Measurements from ENCODE around the gene HSPB7.

- no peak for TF ChIP-seq MAX (IDR thresholded peaks at IDR 0.05)
- TF ChIP-seq TAF1 (conservative IDR thresholded peaks at IDR 0.05) = no peak
- TF ChIP-seq CTCF (IDR thresholded peaks at IDR 0.05; ENCODE audit: low read depth, low read length, missing input control) = no peak
- TF ChIP-seq HNF4A (conservative IDR thresholded peaks at IDR 0.05) = no peak
- TF ChIP-seq REST (IDR thresholded peaks at IDR 0.05) = no peak
- no peak for TF ChIP-seq ZBTB33 (IDR thresholded peaks at IDR 0.05)
- TF ChIP-seq SP1 (IDR thresholded peaks at IDR 0.05) = no peak
- no peak for TF ChIP-seq GABPA (IDR thresholded peaks at IDR 0.05 in 1 of 2, conservative IDR thresholded peaks at IDR 0.05 in 1 of 2)
- TF ChIP-seq YY1 (IDR thresholded peaks at IDR 0.05) = no peak
- TF ChIP-seq RAD21 (IDR thresholded peaks at IDR 0.05) = no peak
Measured at GRCh38 chr1:16066245-16066644, 48.4 kb upstream of the HSPB7 start.
